Neural progenitor cell (in vitro differentiated cells): ENCODE measurements around the gene ADRA2C. TPM values are rescaled to one million over a fixed set of nuclear protein-coding genes. Genes with fewer than 3 reads are reported as not detected.
"Not testable (repeated sequence)": the region's sequence is repeated elsewhere in the genome, so short reads cannot be mapped to it uniquely, and the experiment has no call there.

Experiments
- DNase-seq: peaks from one replicate; pipeline ENCODE4 v3.0.0-alpha.2; 2016; ENCODE audit warnings: low spot score
- H2AFZ ChIP-seq: fragments of 200-600 bp; sonication (generic); replicated peaks from 2 replicates; pipeline ENCODE4 v1.6.1; 2016; ENCODE audit warnings: antibody characterized with exemption
- H3F3A ChIP-seq: fragments of 200-600 bp; sonication (generic); 2 replicates; pipeline ENCODE4 v1.6.1; 2016; ENCODE audit warnings: antibody characterized with exemption, low read depth
- H3K27ac ChIP-seq: fragments of 200-600 bp; sonication (generic); 2 replicates; pipeline ENCODE4 v1.5.1; 2016; ENCODE audit warnings: mild to moderate bottlenecking
- H3K27me3 ChIP-seq: fragments of 200-600 bp; sonication (generic); 2 replicates; pipeline ENCODE4 v1.6.1; 2016; ENCODE audit warnings: mild to moderate bottlenecking, moderate library complexity
- H3K36me3 ChIP-seq: fragments of 200-600 bp; sonication (generic); 2 replicates; pipeline ENCODE4 v1.5.1; 2016
- H3K4me1 ChIP-seq: fragments of 200-600 bp; sonication (generic); 2 replicates; pipeline ENCODE4 v1.6.1; 2016; ENCODE audit warnings: mixed run types
- H3K4me2 ChIP-seq: fragments of 200-600 bp; sonication (generic); 2 replicates; pipeline ENCODE4 v1.6.1; 2016
- H3K4me3 ChIP-seq: fragments of 200-600 bp; sonication (generic); 2 replicates; pipeline ENCODE4 v1.5.1; 2016
- H3K79me2 ChIP-seq: fragments of 200-600 bp; sonication (generic); 2 replicates; pipeline ENCODE4 v1.6.1; 2016; ENCODE audit warnings: low read depth
- H3K9ac ChIP-seq: fragments of 200-600 bp; sonication (generic); 2 replicates; pipeline ENCODE4 v1.6.1; 2016
- H3K9me3 ChIP-seq: fragments of 200-600 bp; sonication (generic); 2 replicates; pipeline ENCODE4 v1.5.1; 2016; ENCODE audit warnings: low read depth
- H4K20me1 ChIP-seq: fragments of 200-600 bp; sonication (generic); 2 replicates; pipeline ENCODE4 v1.6.1; 2016; ENCODE audit warnings: low read depth
- H3K27ac Mint-ChIP-seq: 3 replicates; pipeline ENCODE4 v1.8.0; 2021; ENCODE audit warnings: mixed read lengths
- H3K27me3 Mint-ChIP-seq: 2 replicates; pipeline ENCODE4 v1.8.0; 2022; ENCODE audit warnings: low read depth, mild to moderate bottlenecking, inconsistent platforms, moderate library complexity, mixed read lengths; ENCODE audit not compliant: insufficient read depth
- H3K36me3 Mint-ChIP-seq: 3 replicates; pipeline ENCODE4 v1.8.0; 2021; ENCODE audit warnings: mixed read lengths
- H3K4me1 Mint-ChIP-seq: 3 replicates; pipeline ENCODE4 v1.8.0; 2021; ENCODE audit warnings: mixed read lengths
- H3K4me3 Mint-ChIP-seq: 3 replicates; pipeline ENCODE4 v1.8.0; 2021; ENCODE audit warnings: mild to moderate bottlenecking, moderate library complexity, mixed read lengths
- H3K9me3 Mint-ChIP-seq: 3 replicates; pipeline ENCODE4 v1.8.0; 2020; ENCODE audit warnings: mixed read lengths
- EZH2 ChIP-seq: fragments of 200-600 bp; sonication (generic); IDR thresholded peaks from 2 replicates; pipeline ENCODE4 v1.6.1; 2017; ENCODE audit warnings: antibody characterized with exemption, mild to moderate bottlenecking, moderate library complexity
- EZH2phosphoT487 ChIP-seq: fragments of 200-600 bp; sonication (generic); IDR thresholded peaks from 2 replicates; pipeline ENCODE4 v1.6.1; 2017; ENCODE audit warnings: antibody characterized with exemption
- total RNA-seq: library from RNA; depleted of rRNA; stranded (reverse); fragments of >200 nt; gene quantifications from 2 replicates; pipeline ENCODE4 v1.2.3, GENCODE V29; 2015; ENCODE audit warnings: low replicate concordance
- TF ChIP-seq, protein P1 (sequence below): fragments of 200-600 bp; sonication (generic); IDR thresholded peaks from 2 replicates; pipeline ENCODE4 v1.5.1; 2017; ENCODE audit warnings: antibody characterized with exemption, mild to moderate bottlenecking

Gene ADRA2C
- total RNA-seq, 1 donor from 2014 or later, result 2.5 TPM

DNA sequence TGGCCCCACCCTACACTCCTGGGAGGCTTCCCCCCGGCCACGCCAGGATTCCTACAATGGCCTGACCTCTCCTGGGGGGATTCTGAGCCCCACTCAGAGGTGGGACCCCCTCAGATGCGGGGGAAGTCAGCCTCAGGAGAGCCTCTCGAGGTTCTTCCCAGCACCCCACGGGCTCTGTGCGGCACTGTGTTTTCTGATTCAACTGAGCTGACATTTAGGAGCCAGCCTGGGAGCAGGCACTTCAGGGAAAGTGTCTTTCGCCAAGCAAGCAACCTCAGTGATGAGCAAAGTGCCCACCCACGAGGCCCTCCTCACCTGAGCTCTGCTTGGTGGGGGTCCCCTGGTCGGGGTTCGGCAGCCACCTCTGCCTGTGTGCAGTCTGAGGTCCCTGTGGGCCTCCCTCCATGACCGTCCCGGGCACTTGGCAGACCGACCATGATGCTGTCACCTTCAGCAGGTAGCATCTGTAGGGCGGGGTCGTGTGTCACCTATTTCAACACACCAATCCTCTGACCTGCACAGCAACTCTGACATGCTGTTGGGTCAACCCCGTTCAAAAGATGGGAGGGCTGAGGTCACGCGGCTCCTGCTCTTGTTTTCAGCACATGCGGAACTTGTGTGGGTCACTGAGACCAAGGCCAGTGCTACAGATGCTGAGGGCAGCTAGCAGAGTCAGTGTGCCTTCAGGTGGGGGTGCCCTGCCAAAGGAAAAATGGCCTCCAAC is 46.2 kb downstream of the ADRA2C start:
- H3K9me3 Mint-ChIP-seq, result peaks cover 3% of the 10 kb centered on the region
- no peaks in the 10 kb centered on the region for H3K36me3 ChIP-seq
- no peak overlapping the region for H2AFZ ChIP-seq
- TF ChIP-seq, protein P1, sequence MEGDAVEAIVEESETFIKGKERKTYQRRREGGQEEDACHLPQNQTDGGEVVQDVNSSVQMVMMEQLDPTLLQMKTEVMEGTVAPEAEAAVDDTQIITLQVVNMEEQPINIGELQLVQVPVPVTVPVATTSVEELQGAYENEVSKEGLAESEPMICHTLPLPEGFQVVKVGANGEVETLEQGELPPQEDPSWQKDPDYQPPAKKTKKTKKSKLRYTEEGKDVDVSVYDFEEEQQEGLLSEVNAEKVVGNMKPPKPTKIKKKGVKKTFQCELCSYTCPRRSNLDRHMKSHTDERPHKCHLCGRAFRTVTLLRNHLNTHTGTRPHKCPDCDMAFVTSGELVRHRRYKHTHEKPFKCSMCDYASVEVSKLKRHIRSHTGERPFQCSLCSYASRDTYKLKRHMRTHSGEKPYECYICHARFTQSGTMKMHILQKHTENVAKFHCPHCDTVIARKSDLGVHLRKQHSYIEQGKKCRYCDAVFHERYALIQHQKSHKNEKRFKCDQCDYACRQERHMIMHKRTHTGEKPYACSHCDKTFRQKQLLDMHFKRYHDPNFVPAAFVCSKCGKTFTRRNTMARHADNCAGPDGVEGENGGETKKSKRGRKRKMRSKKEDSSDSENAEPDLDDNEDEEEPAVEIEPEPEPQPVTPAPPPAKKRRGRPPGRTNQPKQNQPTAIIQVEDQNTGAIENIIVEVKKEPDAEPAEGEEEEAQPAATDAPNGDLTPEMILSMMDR, result no peak
- TF ChIP-seq EZH2phosphoT487 (no peak), EZH2 (no peak)
- peaks cover 20% of the 10 kb centered on the region for H3K4me1 Mint-ChIP-seq
- no peaks in the 10 kb centered on the region for H3K79me2 ChIP-seq
- H3K36me3 Mint-ChIP-seq, result no peaks in the 10 kb centered on the region
- H3K4me2 ChIP-seq, result no peak overlapping the region
- no peaks in the 10 kb centered on the region for H4K20me1 ChIP-seq
- H3K4me3 Mint-ChIP-seq, result no peak overlapping the region
- peaks cover 20% of the 10 kb centered on the region for H3F3A ChIP-seq
- no peak for DNase-seq
- H3K27me3 Mint-ChIP-seq, result peaks cover 29% of the 10 kb centered on the region
- no peaks in the 10 kb centered on the region for H3K27me3 ChIP-seq
- peaks cover 23% of the 10 kb centered on the region for H3K4me1 ChIP-seq
- H3K9ac ChIP-seq, result no peak overlapping the region
- H3K9me3 ChIP-seq, result no peaks in the 10 kb centered on the region
- no peak overlapping the region for H3K27ac ChIP-seq
- no peak overlapping the region for H3K27ac Mint-ChIP-seq
- no peak overlapping the region for H3K4me3 ChIP-seq

DNA sequence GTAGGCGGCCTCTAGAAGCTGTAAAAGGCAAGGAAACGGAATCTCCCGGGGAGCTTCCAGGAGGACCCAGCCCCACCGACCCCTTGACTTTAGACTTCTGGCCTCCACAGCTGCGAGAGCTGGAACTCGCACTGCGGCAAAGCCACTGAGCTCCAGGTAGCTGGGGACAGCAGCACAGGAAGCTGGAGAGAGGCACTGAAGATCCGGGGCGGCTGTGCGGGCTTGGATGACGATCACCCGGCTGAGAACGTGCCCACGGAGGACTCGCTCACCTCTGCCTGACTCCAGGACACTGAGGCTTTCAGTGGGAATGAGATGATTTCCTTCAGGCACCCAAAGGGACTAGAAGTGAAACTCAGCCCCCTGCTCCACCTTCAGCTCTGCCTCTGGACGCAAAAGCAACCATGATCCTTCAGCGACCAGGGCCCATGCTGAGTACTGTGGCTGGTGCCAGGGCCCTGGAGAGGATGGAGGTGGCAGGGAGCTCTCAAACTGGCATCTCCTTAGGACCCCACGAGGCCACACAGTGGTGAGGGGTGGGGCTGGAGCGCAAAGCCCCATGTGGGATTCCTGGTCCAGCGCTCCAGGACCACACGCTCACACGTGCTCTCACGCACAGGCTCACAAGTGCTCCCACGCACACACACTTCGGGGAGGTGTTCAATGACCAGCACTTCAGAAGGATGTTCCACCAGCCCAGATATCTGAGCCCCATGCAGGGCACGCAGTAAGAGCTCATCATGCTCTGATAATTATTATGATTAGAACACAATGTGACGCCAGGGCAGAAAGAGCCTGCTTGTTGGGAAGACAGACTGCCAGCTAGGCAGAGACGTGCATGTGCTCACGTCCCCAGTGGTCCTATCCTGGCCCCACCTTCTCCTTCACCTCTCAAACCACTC is 47.2 kb downstream of the ADRA2C start:
- H3K27ac ChIP-seq, result no peak overlapping the region
- H3K36me3 Mint-ChIP-seq, result no peaks in the 10 kb centered on the region
- H3K4me3 ChIP-seq, result no peak overlapping the region
- no peaks in the 10 kb centered on the region for H3K79me2 ChIP-seq
- H3K9me3 Mint-ChIP-seq, result peaks cover 3% of the 10 kb centered on the region
- no peak overlapping the region for H3K27ac Mint-ChIP-seq
- no peaks in the 10 kb centered on the region for H3K9me3 ChIP-seq
- H3K4me2 ChIP-seq, result no peak overlapping the region
- DNase-seq, result no peak
- peaks cover 13% of the 10 kb centered on the region for H3K4me1 ChIP-seq
- H2AFZ ChIP-seq, result no peak overlapping the region
- peaks cover 10% of the 10 kb centered on the region for H3F3A ChIP-seq
- H3K27me3 ChIP-seq, result no peaks in the 10 kb centered on the region
- no peaks in the 10 kb centered on the region for H3K36me3 ChIP-seq
- TF ChIP-seq, protein P1, result no peak
- TF ChIP-seq EZH2phosphoT487 (no peak), EZH2 (no peak)
- peaks cover 30% of the 10 kb centered on the region for H3K27me3 Mint-ChIP-seq
- no peak overlapping the region for H3K9ac ChIP-seq
- H3K4me1 Mint-ChIP-seq, result peaks cover 10% of the 10 kb centered on the region
- no peaks in the 10 kb centered on the region for H4K20me1 ChIP-seq
- H3K4me3 Mint-ChIP-seq, result no peak overlapping the region

DNA sequence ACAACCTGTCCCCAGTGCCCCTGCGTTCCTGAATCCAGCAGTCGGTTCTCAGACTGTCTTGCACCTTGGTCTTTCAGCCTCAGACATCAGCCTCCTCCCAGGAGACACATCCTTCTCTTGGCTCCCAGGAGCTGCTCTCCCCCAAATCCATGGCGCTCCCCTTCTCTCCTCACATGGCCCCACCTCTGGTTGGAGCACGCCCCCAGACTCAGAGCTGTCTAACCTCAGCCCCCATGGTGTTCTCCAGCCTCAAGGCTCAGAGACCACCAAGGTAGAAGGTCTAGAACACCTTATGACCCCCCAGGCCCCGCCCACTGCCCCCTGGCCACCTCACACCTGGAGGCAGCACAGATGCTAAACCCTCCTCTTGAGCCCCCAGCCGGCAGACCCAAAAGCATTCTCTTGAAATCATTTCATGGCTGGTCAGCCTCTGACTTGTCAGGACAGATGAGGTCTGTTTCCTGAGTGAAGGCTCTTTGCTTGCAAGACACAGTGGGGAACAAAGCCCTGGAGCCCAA is 47.9 kb downstream of the ADRA2C start:
- no peak overlapping the region for H3K27ac ChIP-seq
- no peak overlapping the region for H3K4me3 ChIP-seq
- Mint-ChIP-seq H3K4me3 (no peak overlapping the region), H3K9me3 (peaks cover 5% of the 10 kb centered on the region), H3K36me3 (no peaks in the 10 kb centered on the region), H3K27ac (no peak overlapping the region), H3K4me1 (peaks cover 5% of the 10 kb centered on the region), H3K27me3 (peaks cover 29% of the 10 kb centered on the region)
- no peaks in the 10 kb centered on the region for H4K20me1 ChIP-seq
- no peak overlapping the region for H3K9ac ChIP-seq
- H3K36me3 ChIP-seq, result no peaks in the 10 kb centered on the region
- H3K4me1 ChIP-seq, result peaks cover 6% of the 10 kb centered on the region
- TF ChIP-seq EZH2phosphoT487, result no peak
- TF ChIP-seq, protein P1, result no peak
- no peak for TF ChIP-seq EZH2
- no peaks in the 10 kb centered on the region for H3K9me3 ChIP-seq
- H3K4me2 ChIP-seq, result no peak overlapping the region
- H3K27me3 ChIP-seq, result no peaks in the 10 kb centered on the region
- no peaks in the 10 kb centered on the region for H3K79me2 ChIP-seq
- H2AFZ ChIP-seq, result no peak overlapping the region
- peaks cover 6% of the 10 kb centered on the region for H3F3A ChIP-seq
- no peak for DNase-seq

DNA sequence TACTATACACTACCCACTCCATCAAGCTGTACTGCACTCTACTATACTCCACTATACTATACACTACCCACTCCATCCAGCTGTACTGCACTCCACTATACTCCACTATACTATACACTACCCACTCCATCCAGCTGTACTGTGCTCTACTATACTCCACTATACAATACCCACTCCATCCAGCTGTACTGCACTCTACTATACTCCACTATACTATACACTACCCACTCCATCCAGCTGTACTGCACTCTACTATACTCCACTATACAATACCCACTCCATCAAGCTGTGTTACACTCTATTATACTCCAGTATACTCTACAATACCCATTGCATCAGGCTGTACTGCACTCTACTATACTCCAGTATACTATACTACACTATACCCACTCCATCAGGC is 48.7 kb downstream of the ADRA2C start:
- H4K20me1 ChIP-seq, H3K4me3 ChIP-seq, H3K4me1 Mint-ChIP-seq, DNase-seq, H3K9ac ChIP-seq, H3F3A ChIP-seq, H3K4me3 Mint-ChIP-seq, H3K27ac Mint-ChIP-seq, H3K36me3 ChIP-seq, H3K27me3 ChIP-seq, H3K9me3 ChIP-seq, H3K4me1 ChIP-seq, H3K4me2 ChIP-seq, H3K9me3 Mint-ChIP-seq, H2AFZ ChIP-seq, H3K79me2 ChIP-seq, H3K27ac ChIP-seq, H3K36me3 Mint-ChIP-seq: not testable (repeated sequence)
- peaks cover 22% of the 10 kb centered on the region for H3K27me3 Mint-ChIP-seq
